HG03432 (cell line): ENCODE results near the gene TRAF7.
A peak's percentile ranks its signal among the peaks of the same experiment; 100 is the strongest.
"Not testable (repeated sequence)": the region's sequence is repeated elsewhere in the genome, so short reads cannot be mapped to it uniquely, and the experiment has no call there.

Experiments
- ATAC-seq: cut with Tn5 transposase; IDR thresholded peaks from one replicate; pipeline ENCODE4 v1.9.1; 2021; ENCODE audit warnings: mild to moderate bottlenecking, moderate library complexity; ENCODE audit not compliant: unreplicated experiment

Gene TRAF7

DNA sequence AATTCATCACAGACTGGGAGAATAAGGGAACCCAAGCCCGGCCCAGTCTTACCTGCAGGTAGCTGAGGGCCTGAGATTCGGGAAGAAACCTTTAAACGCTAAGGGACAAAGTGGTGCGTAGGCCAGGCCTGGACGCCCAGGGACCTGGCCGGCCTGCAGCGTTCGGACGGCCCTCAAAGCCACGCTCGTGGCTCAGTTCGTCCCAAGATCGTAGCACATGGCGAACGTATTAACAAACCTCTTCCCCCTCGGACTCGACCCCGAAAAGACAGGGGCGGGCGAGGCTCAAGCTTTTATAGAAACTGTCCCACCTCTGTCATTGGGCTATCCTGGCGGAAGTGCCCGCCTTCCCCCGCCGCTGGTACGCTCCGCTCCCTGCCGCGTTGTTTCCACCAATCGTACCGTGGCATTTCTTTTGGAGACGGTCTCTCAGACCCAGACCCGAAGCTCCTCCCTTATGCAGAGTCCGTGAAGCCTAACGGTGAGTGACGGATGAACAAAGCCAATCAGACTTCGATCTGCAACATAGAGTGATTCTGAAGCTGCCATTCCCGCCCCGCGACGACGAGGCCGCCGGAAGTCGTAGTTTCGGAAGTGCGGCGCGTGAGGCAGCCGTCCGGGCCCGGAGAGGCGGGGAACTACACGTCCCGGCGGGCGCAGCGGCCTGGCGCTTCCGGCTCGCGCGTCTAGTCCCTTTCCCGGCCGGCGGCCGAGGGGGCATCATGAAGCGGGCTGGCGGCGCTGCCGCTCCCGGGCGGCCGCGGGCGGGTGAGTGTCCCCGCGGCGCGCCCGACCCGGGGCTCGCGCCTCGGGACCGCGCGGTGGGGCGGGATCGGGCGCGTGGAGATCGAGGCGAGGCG lies at the start of gene TRAF7:
TRAF7 (plus strand) TSS at position 692 of the 860 bp plus-strand sequence. CDS start 8,139 bp downstream, outside the sequence.
- peak; percentile 77 for ATAC-seq

- not testable (repeated sequence) for ATAC-seq
Observed at GRCh38 chr16:2106211-2106610, 49.4 kb upstream of the TRAF7 start.

- ATAC-seq: not testable (repeated sequence)
Observed at GRCh38 chr16:2107121-2107790, 48.3 kb upstream of the TRAF7 start.

- ATAC-seq: not testable (repeated sequence)
Observed at GRCh38 chr16:2107791-2108125, 47.8 kb upstream of the TRAF7 start.

GRCh38 chr16:2108446-2109270 lies 46.9 kb upstream of the TRAF7 start:
- not testable (repeated sequence) for ATAC-seq

GRCh38 chr16:2109271-2109580 lies 46.4 kb upstream of the TRAF7 start:
- ATAC-seq: not testable (repeated sequence)

GRCh38 chr16:2109872-2110271 lies 45.7 kb upstream of the TRAF7 start:
- not testable (repeated sequence) for ATAC-seq

GRCh38 chr16:2110332-2111008 lies 45.1 kb upstream of the TRAF7 start:
- ATAC-seq: not testable (repeated sequence)

DNA sequence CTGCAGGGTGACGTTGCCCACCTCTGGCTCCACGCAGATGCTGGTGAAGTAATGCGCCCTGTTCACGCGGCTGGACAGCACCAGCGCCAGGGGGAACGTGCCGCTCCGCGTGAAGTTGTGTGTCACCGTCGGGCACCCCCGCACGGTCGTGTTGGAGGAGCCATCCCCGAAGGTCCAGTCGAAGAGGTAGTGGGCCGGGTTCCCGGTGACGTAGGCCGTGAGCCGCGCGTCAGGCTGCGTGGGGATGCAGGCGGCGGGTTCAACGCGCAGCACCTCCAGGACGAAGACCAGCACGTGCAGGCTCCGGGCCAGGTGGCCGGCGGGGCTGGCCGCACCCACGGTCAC lies 44.6 kb upstream of the TRAF7 start:
- not testable (repeated sequence) for ATAC-seq

GRCh38 chr16:2111412-2112335 lies 43.9 kb upstream of the TRAF7 start:
- ATAC-seq: not testable (repeated sequence)

DNA sequence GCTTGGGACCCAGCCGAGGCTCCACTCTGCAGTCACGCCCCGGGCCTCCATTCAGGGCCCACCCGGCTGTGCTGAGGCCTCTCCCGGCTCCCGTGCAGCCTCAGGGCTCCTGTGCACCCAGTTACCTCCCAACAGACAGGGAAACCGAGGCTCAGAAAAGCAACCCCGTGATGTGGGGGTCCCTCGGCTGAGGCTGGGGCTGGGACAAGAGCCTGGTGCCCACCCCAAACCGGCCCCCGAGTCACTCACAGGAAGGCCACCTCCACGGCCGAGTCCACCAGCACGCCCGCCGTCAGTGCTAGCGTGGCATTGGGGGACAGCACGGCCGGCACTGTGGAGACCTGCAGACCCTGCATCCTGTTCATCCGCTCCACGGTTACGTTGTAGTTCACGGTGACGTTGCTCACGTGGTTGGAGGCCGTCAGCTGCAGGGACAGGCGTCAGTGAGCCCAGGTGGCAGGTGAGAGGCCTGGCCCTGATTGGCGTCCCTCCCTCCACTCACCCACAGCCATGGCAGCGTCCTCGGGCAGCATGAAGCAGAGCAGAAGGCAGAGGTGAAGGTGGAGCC lies 43.0 kb upstream of the TRAF7 start:
- ATAC-seq: not testable (repeated sequence)

DNA sequence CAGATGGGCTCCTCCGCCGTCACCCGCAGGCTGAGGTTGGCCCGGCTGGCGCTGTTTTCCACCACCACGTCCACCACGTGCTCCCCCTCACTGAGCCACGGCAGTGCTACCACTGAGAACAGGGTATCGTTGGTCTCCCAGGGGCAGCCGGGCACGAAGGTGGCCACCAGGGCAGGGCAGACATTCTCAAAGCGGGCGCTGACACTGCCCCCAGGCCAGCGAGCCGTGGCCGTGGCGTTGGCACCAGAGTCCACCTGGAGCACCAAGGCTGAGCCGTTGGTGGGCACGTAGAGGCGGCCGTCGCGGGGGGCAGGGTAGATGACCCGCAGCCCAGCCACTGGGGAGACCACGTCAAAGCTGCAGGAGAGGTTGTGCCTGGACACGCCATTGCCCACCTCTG lies 41.4 kb upstream of the TRAF7 start:
- not testable (repeated sequence) for ATAC-seq

DNA sequence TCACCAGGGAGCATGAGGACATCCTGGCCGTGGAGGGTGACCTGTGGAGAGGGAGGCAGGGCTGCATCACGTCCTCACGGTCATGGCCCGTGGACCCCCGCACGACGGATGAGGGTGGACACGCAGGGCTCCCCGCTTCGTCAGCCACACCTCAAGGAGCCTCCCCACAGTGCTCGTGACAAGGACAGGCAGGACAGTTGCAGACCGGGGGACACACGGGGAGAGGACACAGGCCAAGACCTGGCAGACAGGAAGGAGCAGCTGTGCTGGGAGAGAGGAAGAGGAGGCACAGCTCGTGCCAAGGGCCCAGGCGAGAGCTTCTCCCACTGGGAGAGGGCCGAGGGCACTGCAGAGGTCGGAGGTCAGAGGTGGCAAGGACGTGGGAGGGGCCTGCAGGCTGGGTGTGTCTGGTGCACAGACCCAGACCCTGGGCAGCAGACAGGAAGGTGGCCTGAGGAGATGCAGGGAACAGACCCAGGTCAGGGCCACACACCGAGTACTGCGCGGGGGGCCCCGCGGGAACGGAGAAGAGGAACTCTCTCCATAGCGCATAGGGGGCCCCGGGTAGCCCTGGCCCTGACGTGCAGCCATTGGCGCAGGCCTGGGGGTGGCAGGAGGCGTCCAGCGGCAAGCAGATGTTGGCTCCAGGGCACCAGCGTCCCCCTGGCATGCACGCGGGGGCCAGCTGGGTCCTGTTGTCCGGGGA lies 40.5 kb upstream of the TRAF7 start:
- not testable (repeated sequence) for ATAC-seq

GRCh38 chr16:2115591-2115973 lies 40.0 kb upstream of the TRAF7 start:
- ATAC-seq: no peak

DNA sequence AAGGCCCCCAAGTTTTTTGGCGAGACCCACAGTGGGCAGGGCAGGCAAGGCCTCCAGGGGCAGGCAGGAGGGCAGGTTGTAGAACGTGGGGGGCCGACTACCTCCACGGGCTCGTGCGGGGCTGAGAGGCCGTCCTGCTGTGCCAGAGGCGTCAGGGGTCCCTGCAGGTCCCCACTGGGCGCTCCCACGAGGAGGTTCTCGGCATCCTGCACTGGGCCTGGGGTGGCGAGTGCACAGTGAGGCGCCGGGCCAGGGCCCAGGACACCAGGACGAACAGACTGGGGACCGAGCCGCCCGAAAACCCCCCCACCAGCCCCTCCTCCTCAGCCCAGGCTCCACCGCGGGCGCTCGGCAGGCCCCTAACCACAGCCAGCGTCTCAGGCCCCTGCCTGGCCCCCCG lies 39.2 kb upstream of the TRAF7 start:
- not testable (repeated sequence) for ATAC-seq

GRCh38 chr16:2117341-2117740 lies 38.2 kb upstream of the TRAF7 start:
- not testable (repeated sequence) for ATAC-seq

DNA sequence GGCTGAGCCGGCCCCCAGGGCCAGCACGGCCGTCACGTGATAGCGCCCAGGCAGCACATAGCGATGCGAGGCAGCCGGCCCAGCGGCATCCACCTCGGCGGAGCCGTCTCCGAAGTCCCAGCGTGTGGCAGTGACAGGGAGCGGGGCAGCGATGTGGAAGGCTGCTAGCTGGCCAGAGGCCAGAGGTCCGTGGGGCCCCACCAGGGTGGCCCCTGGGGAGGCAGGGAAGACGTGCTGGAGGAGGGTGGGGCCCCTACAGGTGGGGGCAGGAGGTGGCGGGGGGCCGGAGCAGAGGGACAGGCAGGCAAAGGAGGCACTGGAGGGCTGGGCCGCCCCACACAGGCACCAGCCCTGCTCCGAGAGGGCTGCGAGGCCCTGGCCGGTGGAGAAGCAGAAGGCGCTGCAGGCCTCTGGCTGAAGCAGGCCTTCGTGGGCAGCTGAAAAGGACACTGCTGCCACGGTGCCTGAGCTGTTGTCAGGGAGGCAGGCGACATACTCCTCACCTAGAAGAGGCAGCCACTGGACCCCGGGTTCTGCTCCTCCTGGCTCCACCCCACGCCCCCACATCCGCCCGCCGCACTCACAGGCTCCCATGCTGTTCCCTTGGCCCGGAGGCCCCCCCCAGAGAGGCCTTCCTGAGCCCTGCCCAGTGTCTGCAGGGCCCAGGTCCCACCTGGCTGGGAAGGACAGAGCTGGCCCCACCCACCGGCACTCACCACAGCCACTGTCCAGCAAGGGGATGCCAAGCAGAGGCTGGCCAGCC lies 37.4 kb upstream of the TRAF7 start:
- not testable (repeated sequence) for ATAC-seq

DNA sequence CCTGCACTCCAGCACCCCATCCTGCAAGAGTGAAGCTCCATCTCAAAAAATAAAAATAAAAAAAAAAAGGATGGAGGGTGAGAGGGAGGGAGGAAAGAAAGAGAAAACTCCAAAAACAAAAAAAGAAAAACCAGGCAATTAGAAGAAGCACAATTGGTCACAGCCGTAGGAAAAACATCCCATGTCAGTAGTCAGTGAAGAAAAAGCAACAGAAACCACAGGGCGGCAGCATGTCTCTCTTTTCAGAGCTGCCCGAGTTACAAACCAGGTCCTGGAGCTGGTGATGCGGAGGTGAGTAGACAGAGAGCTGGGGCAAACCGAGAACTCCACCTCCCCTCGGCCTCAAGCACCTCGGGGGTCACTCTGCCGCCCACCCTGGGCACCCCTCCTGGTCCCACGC lies 34.3 kb upstream of the TRAF7 start:
- not testable (repeated sequence) for ATAC-seq
